Sigmoid colon (tissue), 3 donors: ENCODE measurements around the gene BCAN.

Experiments used
- CTCF ChIP-seq, 4 experiments: fragments of 450-650 bp in 3 of 4; fragments of 200-600 bp in 1 of 4; IDR thresholded peaks; one replicate each; pipeline ENCODE4 v1.5.1; 2016 to 2019; ENCODE audit warnings: antibody characterized with exemption in 4 of 4, mild to moderate bottlenecking in 3 of 4, moderate library complexity in 2 of 4
- POLR2A ChIP-seq, 2 donors: fragments of 450-650 bp; IDR thresholded peaks; one replicate each; pipeline ENCODE4 v1.6.1; 2016; ENCODE audit warnings: antibody characterized with exemption in 2 of 2, mild to moderate bottlenecking in 2 of 2, moderate library complexity in 2 of 2

GRCh38 chr1:156645666-156646065, 3.7 kb downstream of the BCAN start:
- TF ChIP-seq CTCF (IDR thresholded peaks at IDR 0.05) (no peak), POLR2A (IDR thresholded peaks at IDR 0.05) (no peak)
